ENCODE measurements around the gene ANKRD36.
"Not testable (repeated sequence)": the region's sequence is repeated elsewhere in the genome, so short reads cannot be mapped to it uniquely, and the experiment has no call there.

ANKRD36 gene

GRCh38 chr2:97293687-97294086 is 180.7 kb downstream of the ANKRD36 start:
- DNase-seq (ENCODE audit: low spot score): not testable (repeated sequence)

Measured in RKO (cell line).